Subcutaneous abdominal adipose tissue (tissue), 5 donors: ENCODE measurements around the gene AP5Z1.
A peak's percentile ranks its signal among the peaks of the same experiment; 100 is the strongest.

Source experiments
- H3K27ac ChIP-seq: one replicate; pipeline ENCODE4 v1.7.0; 2013; ENCODE audit warnings: low read depth, mild to moderate bottlenecking, inconsistent platforms, low read length, moderate library complexity
- H3K27me3 ChIP-seq, 5 donors: one replicate each; pipeline ENCODE4 v1.7.0; 2013; ENCODE audit warnings: low read length in 5 of 5, inconsistent platforms in 1 of 5; ENCODE audit not compliant: control insufficient read depth in 5 of 5, insufficient read depth in 4 of 5
- H3K36me3 ChIP-seq, 5 donors: one replicate each; pipeline ENCODE4 v1.7.0; 2013; ENCODE audit warnings: low read length in 5 of 5; ENCODE audit not compliant: control insufficient read depth in 5 of 5, insufficient read depth in 5 of 5
- H3K4me1 ChIP-seq, 5 donors: one replicate each; pipeline ENCODE4 v1.7.0; 2013; ENCODE audit warnings: low read length in 5 of 5, mild to moderate bottlenecking in 3 of 5, moderate library complexity in 1 of 5; ENCODE audit not compliant: control insufficient read depth in 5 of 5, insufficient read depth in 5 of 5
- H3K4me3 ChIP-seq, 5 donors: one replicate each; pipeline ENCODE4 v1.7.0; 2013; ENCODE audit warnings: low read length in 5 of 5, low read depth in 1 of 5
- H3K9ac ChIP-seq, 5 donors: one replicate each; pipeline ENCODE4 v1.7.0; 2013; ENCODE audit warnings: low read length in 5 of 5, mild to moderate bottlenecking in 4 of 5, moderate library complexity in 3 of 5
- H3K9me3 ChIP-seq, 5 donors: one replicate each; pipeline ENCODE4 v1.7.0; 2013; ENCODE audit warnings: low read length in 5 of 5; ENCODE audit not compliant: control insufficient read depth in 5 of 5
- donor health status: healthy.
- donor health status: healthy.
- donor health status: healthy.
- donor health status: healthy.
- donor health status: healthy.

Gene AP5Z1

DNA sequence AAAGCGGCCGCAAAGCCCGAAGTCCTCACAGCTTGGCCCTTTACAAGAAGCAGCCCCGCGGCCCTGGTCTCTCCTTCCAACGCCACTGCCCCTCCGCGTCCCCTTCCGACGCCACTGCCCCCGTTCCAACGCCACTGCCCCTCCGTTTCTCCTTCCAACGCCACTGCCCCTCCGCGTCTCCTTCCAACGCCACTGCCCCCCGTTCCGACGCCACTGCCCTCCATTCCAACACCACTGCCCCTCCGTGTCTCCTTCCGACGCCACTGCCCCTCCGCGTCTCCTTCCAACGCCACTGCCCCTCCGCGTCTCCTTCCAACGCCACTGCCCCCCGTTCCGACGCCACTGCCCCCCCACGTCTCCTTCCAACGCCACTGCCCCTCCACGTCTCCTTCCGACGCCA lies 33.1 kb downstream of the AP5Z1 start:
- Histone ChIP-seq H3K4me3 (no peak overlapping the region), H3K9me3 (peaks cover 0 to 4% (median 0%) of the 10 kb centered on the region in 5 donors), H3K27me3 (peaks cover 0 to 2% (median 0%) of the 10 kb centered on the region in 5 donors), H3K4me1 (peaks cover 0 to 4% (median 0%) of the 10 kb centered on the region in 5 donors), H3K27ac (no peak overlapping the region), H3K9ac (no peak overlapping the region), H3K36me3 (peaks cover 0 to 5% (median 0%) of the 10 kb centered on the region in 5 donors)

DNA sequence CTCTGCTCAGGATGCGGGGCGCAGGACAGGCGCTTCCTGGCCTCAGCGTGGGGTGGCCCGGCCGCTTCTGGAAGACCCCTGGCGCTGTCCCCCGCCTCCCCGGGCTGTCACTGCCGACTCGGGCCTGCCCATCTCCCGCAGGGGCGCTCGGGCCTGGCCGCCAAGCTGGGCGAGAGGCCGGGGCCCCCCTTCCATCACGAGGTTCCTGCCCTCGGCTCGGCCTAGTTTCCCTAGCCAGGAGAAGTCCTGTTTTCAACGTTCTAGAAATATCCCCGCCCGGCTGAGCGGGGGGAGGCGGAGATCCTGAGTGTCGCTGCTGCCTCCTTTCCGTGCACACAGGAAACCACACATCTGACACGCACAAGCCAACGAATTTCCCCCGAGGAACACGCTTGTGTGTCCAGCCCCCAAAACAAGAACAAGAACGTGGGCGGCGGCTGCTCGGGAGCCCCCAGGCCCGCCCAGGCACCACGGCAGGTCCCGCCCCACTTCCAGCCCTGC lies 33.7 kb downstream of the AP5Z1 start:
- Histone ChIP-seq H3K4me3 (peak overlapping the region in 2 of 5 donors; percentile 26 to 50), H3K27me3 (peaks cover 0 to 2% (median 0%) of the 10 kb centered on the region in 5 donors), H3K36me3 (peaks cover 0 to 5% (median 0%) of the 10 kb centered on the region in 5 donors), H3K27ac (no peak overlapping the region), H3K9ac (peak overlapping the region in 1 of 5 donors; percentile 11), H3K4me1 (peaks cover 0 to 4% (median 0%) of the 10 kb centered on the region in 5 donors), H3K9me3 (peaks cover 0 to 4% (median 0%) of the 10 kb centered on the region in 5 donors)

DNA sequence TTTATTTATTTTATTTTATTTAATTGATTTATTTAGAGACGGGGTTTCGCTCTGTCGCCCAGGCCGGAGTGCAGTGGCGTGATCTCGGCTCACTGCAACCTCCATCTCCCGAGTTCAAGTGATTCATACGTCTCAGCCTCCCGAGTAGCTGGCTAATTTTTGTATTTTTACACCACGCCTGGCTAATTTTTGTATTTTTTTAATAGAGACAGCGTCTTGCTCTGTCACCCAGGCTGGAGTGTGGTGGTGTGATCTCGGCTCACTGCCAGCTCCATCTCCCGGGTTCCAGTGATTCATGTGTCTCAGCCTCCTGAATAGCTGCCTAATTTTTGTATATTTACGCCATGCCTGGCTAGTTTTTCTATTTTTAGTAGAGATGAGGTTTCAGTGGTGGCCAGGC lies 34.2 kb downstream of the AP5Z1 start:
- Histone ChIP-seq H3K9ac (no peak overlapping the region), H3K27ac (no peak overlapping the region), H3K4me3 (no peak overlapping the region), H3K9me3 (peaks cover 0 to 4% (median 0%) of the 10 kb centered on the region in 5 donors), H3K4me1 (peaks cover 0 to 4% (median 0%) of the 10 kb centered on the region in 5 donors), H3K27me3 (peaks cover 0 to 2% (median 0%) of the 10 kb centered on the region in 5 donors), H3K36me3 (peaks cover 0 to 5% (median 0%) of the 10 kb centered on the region in 5 donors)

DNA sequence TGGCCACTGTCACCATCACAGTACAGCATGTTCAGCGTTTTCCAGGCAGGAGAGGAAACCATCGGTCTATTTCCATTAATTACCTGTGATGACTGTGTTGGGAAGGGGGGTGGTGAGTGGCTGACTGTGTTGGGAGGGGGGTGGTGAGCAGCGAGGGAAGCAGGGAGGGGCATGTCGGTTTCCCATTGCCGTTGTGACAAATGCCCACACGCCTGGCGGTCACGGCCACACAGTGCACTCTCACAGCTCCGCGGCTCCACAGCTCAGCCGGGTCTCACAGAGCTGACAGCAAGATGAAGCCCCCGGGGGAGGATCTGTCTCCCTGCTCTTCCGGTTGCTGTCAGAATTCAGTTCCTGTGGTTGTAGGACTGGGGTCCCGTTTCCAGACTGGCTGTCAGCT lies 39.0 kb downstream of the AP5Z1 start:
- H3K27me3 ChIP-seq: peaks cover 0 to 3% (median 0%) of the 10 kb centered on the region in 5 donors
- no peak overlapping the region for H3K9ac ChIP-seq
- H3K27ac ChIP-seq: no peak overlapping the region
- peaks cover 0 to 4% (median 2%) of the 10 kb centered on the region in 5 donors for H3K4me1 ChIP-seq
- H3K4me3 ChIP-seq: no peak overlapping the region
- H3K36me3 ChIP-seq: peaks cover 0 to 8% (median 0%) of the 10 kb centered on the region in 5 donors
- H3K9me3 ChIP-seq: peaks cover 0 to 4% (median 0%) of the 10 kb centered on the region in 5 donors

DNA sequence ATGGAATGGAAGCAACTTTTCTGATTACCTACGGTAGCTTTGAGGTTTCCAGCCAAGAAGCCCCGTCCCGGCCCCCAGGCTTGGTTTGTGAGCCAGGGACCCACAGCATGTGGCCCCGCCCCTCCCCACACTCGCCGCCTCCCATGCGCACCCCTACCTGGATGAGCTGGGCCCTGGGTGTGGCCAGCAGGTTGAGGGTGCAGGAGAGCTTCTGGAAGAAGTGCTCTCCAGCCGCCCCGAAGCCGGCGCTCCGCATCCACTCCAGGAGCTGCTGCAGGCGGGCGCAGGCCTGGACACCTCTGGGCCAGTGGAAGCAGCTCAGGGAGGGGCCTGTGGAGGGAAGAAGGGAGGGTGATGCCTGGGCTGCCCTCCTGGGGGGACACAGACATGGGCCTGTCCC lies 39.7 kb downstream of the AP5Z1 start:
- Histone ChIP-seq H3K4me1 (peaks cover 0 to 11% (median 5%) of the 10 kb centered on the region in 5 donors), H3K36me3 (peaks cover 0 to 8% (median 0%) of the 10 kb centered on the region in 5 donors), H3K4me3 (no peak overlapping the region), H3K9ac (no peak overlapping the region), H3K9me3 (peaks cover 0 to 4% (median 0%) of the 10 kb centered on the region in 5 donors), H3K27me3 (peaks cover 0 to 7% (median 4%) of the 10 kb centered on the region in 5 donors), H3K27ac (no peak overlapping the region)

DNA sequence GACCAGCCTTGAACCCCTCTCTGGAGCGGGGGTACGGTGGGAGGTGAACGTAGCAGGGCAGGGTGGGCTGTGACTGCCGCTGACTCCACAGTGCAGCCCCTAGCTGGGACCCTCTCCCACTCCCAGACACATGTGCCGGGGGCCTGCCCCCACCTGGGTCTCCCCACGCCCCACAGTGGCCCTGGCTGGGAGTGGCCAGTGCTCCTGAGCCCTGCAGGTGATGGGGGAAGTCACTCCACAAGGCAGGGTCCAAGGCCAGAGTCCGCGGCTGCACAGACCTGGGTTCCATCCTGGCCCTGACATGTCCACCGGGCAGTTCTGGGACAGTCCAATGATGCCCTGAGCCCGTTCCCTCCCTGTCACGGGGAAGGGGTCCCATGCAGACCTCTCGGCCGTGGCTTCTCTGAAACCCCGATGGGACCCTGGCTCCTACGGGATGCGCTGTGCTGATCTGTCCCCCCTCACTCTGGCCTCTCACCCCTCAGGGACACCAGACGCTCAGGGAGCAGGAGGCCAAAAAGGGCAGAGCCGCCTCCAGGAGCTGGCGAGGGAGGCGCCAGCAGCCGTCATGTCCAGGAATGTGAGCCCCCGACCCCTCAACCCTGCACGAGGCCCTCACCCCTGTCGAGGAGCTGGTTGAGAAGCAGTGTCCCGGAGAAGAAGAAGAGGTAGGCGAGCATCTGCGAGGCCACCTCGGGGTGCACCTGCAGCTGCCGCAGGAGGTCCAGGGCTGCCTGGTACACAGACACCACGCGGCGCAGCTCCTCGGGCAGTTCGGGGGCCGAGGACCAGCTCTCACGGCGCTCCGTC lies 40.4 kb downstream of the AP5Z1 start:
- no peak overlapping the region for H3K4me3 ChIP-seq
- peaks cover 0 to 10% (median 8%) of the 10 kb centered on the region in 5 donors for H3K27me3 ChIP-seq
- H3K4me1 ChIP-seq: peaks cover 0 to 18% (median 10%) of the 10 kb centered on the region in 5 donors
- no peak overlapping the region for H3K9ac ChIP-seq
- H3K27ac ChIP-seq: no peak overlapping the region
- H3K9me3 ChIP-seq: peaks cover 0 to 4% (median 0%) of the 10 kb centered on the region in 5 donors
- H3K36me3 ChIP-seq: peaks cover 0 to 4% (median 0%) of the 10 kb centered on the region in 5 donors

DNA sequence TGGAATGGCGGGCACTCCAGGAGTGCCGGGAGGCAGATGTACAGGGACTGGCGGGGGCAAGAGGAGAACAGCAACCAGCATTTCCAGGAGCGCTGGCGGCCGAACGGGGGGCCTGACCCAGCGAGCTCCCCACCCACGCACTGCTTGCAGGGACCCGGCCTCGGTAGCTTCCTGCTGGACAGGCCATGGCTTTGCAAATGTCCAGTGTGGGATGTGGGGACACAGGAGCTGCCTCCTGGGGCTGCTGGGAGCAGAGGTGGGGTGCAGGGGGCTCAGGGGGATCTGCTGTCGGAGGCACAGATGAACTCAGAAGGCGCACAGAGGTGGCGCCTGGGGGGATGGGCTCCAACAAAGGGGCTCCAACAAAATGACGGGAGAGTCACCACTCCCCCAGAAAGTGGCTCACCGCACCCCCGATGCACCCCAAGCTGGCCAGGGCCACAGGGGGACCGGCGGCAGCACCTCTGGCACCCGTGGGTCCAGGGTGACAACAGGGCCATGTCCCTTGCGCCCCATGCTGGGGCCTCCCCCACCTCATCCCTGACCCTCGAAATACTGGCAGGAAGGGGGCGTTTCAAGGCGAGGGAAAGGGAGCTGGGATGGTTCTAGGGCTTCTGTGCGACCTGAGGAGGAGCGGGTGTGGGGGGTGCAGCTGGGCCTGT lies 41.1 kb downstream of the AP5Z1 start:
- H3K4me3 ChIP-seq: no peak overlapping the region
- peaks cover 0 to 4% (median 0%) of the 10 kb centered on the region in 5 donors for H3K9me3 ChIP-seq
- no peak overlapping the region for H3K27ac ChIP-seq
- peaks cover 0 to 4% (median 0%) of the 10 kb centered on the region in 5 donors for H3K36me3 ChIP-seq
- peaks cover 0 to 18% (median 12%) of the 10 kb centered on the region in 5 donors for H3K4me1 ChIP-seq
- peaks cover 0 to 13% (median 8%) of the 10 kb centered on the region in 5 donors for H3K27me3 ChIP-seq
- no peak overlapping the region for H3K9ac ChIP-seq

- Histone ChIP-seq H3K27me3 (peaks cover 0 to 13% (median 8%) of the 10 kb centered on the region in 5 donors), H3K9ac (no peak overlapping the region), H3K4me3 (no peak overlapping the region), H3K27ac (no peak overlapping the region), H3K4me1 (peaks cover 0 to 18% (median 12%) of the 10 kb centered on the region in 5 donors), H3K36me3 (peaks cover 0 to 4% (median 0%) of the 10 kb centered on the region in 5 donors), H3K9me3 (peaks cover 0 to 4% (median 0%) of the 10 kb centered on the region in 5 donors)
These were observed 41.9 kb downstream of the AP5Z1 start for GRCh38 chr7:4817178-4817901.

DNA sequence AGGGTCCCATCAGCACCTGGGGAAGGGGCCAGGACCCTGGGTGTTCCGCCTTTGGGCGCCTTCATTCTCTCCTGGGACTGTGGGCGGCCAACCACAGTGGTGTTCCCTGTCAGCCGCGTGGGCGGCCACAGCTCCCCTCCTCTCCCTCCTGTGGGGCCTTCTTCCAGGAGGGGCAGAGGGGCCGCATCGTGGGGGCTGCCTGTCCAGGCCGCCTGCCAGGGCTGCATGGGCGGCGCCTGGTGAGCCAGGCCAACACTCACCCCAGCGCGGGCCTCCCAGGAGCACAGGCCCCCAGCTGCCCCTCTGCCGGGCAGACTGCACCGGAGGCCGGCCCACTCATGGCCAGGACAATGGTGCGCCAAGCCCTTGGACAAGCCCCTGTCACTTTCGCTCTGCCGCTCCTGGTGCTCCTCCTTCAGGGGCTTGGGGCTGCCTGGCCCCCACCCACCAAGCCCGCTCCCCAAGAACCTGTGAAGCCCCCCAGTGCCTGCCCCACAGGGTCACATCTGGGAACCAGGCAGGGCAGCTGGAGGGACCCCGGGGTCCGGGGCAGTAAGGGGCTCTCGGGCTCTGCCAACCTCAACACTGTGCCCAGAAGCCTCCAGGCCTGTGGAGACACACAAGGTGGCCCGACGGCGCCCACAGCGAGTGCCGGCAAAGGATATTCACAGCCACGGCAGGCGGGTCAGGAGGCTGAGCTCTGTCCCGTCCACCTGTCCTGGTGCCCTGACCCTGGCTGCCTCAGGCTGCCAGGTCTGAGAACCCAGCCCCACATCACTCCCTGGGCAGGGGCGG lies 42.8 kb downstream of the AP5Z1 start:
- Histone ChIP-seq H3K9me3 (no peaks in the 10 kb centered on the region), H3K27me3 (peaks cover 0 to 13% (median 8%) of the 10 kb centered on the region in 5 donors), H3K27ac (no peak overlapping the region), H3K36me3 (peaks cover 0 to 4% (median 0%) of the 10 kb centered on the region in 5 donors), H3K4me3 (no peak overlapping the region), H3K9ac (no peak overlapping the region), H3K4me1 (peaks cover 0 to 20% (median 12%) of the 10 kb centered on the region in 5 donors)
